ENCODE measurements around the gene SANBR. TPM values are rescaled to one million over a fixed set of nuclear protein-coding genes. Genes with fewer than 3 reads are reported as not detected.

The SANBR gene
- total RNA-seq, 2 donors from 2014 or later = 27.8 to 31.9 TPM

DNA sequence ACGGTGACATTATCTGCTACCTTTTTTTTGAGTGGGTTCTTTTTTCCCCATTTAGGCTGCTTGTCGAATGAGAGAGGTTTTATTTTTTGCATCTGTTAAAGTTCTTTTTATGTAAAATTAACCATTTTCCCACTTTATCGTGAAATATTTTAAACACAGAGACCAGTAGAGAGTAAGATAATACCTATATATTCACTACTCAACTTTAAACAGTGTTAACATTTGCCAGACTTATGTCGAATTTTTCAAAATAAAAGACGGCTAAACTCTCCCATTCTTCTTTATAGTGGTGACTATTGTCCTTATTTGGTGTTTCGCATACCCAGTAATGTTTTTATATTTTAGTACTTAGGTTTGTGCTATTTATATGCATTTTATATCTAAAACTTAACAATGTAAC, 46.9 kb upstream of the SANBR start:
- peak overlapping the region; percentile 26 for H3K27ac Mint-ChIP-seq

DNA sequence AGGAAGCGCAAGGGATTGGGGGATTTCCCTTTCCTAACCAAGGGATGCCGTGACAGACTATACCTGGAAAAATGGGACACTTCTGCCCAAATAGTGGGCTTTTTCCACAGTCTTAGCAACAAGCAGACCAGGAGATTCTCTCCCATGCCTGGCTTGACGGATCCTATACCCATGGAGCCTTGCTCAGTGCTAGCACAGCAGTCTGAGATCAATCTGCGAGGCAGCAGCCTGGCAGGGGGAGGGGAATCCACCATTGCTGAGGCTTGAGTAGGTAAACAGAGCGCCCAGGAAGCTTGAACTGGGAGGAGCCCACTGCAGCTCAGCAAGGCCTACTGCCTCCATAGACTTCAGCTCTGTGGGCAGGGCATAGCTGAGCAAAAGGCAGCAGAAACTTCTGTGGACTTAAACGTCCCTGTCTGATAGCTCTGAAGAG, 44.4 kb upstream of the SANBR start:
- H3K27ac ChIP-seq (ENCODE audit: low read depth, low read length) = no peak overlapping the region
- H3K27ac Mint-ChIP-seq = no peak overlapping the region
- no peak overlapping the region for H3K9ac ChIP-seq (ENCODE audit: extremely low read depth, low read length, poor library complexity, severe bottlenecking)
- H3K9me3 Mint-ChIP-seq = peaks cover 12% of the 10 kb centered on the region
- DNase-seq = no peak
- H3K27me3 Mint-ChIP-seq (ENCODE audit: insufficient read depth) = no peaks in the 10 kb centered on the region
- TF ChIP-seq, protein P1, sequence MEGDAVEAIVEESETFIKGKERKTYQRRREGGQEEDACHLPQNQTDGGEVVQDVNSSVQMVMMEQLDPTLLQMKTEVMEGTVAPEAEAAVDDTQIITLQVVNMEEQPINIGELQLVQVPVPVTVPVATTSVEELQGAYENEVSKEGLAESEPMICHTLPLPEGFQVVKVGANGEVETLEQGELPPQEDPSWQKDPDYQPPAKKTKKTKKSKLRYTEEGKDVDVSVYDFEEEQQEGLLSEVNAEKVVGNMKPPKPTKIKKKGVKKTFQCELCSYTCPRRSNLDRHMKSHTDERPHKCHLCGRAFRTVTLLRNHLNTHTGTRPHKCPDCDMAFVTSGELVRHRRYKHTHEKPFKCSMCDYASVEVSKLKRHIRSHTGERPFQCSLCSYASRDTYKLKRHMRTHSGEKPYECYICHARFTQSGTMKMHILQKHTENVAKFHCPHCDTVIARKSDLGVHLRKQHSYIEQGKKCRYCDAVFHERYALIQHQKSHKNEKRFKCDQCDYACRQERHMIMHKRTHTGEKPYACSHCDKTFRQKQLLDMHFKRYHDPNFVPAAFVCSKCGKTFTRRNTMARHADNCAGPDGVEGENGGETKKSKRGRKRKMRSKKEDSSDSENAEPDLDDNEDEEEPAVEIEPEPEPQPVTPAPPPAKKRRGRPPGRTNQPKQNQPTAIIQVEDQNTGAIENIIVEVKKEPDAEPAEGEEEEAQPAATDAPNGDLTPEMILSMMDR (conservative IDR thresholded peaks at IDR 0.05) = no peak
- peaks cover 3% of the 10 kb centered on the region for H3K4me1 Mint-ChIP-seq
- peaks cover 36% of the 10 kb centered on the region for H3K36me3 Mint-ChIP-seq (ENCODE audit: low read depth)
- H3K36me3 ChIP-seq (ENCODE audit: control insufficient read depth, insufficient read depth, low read length) = peaks cover 28% of the 10 kb centered on the region
- no peaks in the 10 kb centered on the region for H3K4me1 ChIP-seq (ENCODE audit: control insufficient read depth, insufficient read depth, low read length)
- H3K4me3 Mint-ChIP-seq = no peak overlapping the region
- 92 to 95% methylated on average over 6 of the region's 6 CpGs for WGBS, 2 experiments (ENCODE audit: insufficient coverage in 1 of 2, insufficient read length in 1 of 2)
- H3K9me3 ChIP-seq (ENCODE audit: control insufficient read depth, low read length) = peaks cover 9% of the 10 kb centered on the region
- H3K4me3 ChIP-seq (ENCODE audit: low read length) = no peak overlapping the region
- no peaks in the 10 kb centered on the region for H3K27me3 ChIP-seq (ENCODE audit: control insufficient read depth, insufficient read depth, low read length, poor library complexity, severe bottlenecking)

More for the DNA sequence above, 46.9 kb upstream of the SANBR start:
- H3K9me3 Mint-ChIP-seq = peaks cover 12% of the 10 kb centered on the region
- H3K36me3 ChIP-seq (ENCODE audit: control insufficient read depth, insufficient read depth, low read length) = peaks cover 23% of the 10 kb centered on the region
- WGBS, 2 experiments (ENCODE audit: insufficient coverage in 1 of 2, insufficient read length in 1 of 2) = 45% methylated on average over 4 of the region's 6 CpGs; no CpG with 5 or more reads in 1 of the 2 experiments
- peak overlapping the region; percentile 82 for H3K9ac ChIP-seq (ENCODE audit: extremely low read depth, low read length, poor library complexity, severe bottlenecking)
- no peak for DNase-seq
- H3K4me1 Mint-ChIP-seq = peaks cover 3% of the 10 kb centered on the region
- H3K27ac ChIP-seq (ENCODE audit: low read depth, low read length) = no peak overlapping the region
- H3K4me3 ChIP-seq (ENCODE audit: low read length) = peak overlapping the region; percentile 95
- peaks cover 9% of the 10 kb centered on the region for H3K9me3 ChIP-seq (ENCODE audit: control insufficient read depth, low read length)
- peaks cover 31% of the 10 kb centered on the region for H3K36me3 Mint-ChIP-seq (ENCODE audit: low read depth)
- peak overlapping the region; percentile 88 for H3K4me3 Mint-ChIP-seq
- TF ChIP-seq, protein P1 (conservative IDR thresholded peaks at IDR 0.05) = no peak
- H3K27me3 ChIP-seq (ENCODE audit: control insufficient read depth, insufficient read depth, low read length, poor library complexity, severe bottlenecking) = no peaks in the 10 kb centered on the region
- no peaks in the 10 kb centered on the region for H3K4me1 ChIP-seq (ENCODE audit: control insufficient read depth, insufficient read depth, low read length)
- no peaks in the 10 kb centered on the region for H3K27me3 Mint-ChIP-seq (ENCODE audit: insufficient read depth)

DNA sequence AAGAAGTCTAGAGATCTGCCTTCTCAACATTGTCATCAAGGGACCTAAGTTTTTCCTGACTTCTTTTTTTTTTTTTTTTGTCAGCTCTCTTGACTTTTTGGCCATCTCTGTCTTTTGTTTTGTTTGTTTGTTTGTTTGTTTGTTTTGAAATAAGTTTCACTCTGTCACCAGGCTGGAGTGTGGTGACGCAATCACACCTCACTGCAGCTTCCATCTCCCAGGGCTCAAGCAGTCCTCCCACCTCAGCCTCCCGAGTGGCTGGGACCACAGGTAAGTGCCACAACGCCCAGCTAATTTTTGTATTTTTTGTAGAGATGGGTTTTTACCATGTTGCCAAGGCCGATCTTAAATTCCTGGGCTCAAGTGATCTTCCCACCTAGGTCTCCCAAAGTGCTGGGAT, 42.0 kb upstream of the SANBR start:
- no peak overlapping the region for H3K27ac ChIP-seq (ENCODE audit: low read depth, low read length)
- H3K27me3 ChIP-seq (ENCODE audit: control insufficient read depth, insufficient read depth, low read length, poor library complexity, severe bottlenecking) = no peaks in the 10 kb centered on the region
- Mint-ChIP-seq H3K36me3 (ENCODE audit: low read depth) (peaks cover 47% of the 10 kb centered on the region), H3K4me1 (peaks cover 2% of the 10 kb centered on the region), H3K4me3 (no peak overlapping the region), H3K27me3 (ENCODE audit: insufficient read depth) (no peaks in the 10 kb centered on the region), H3K9me3 (peaks cover 12% of the 10 kb centered on the region), H3K27ac (no peak overlapping the region)
- TF ChIP-seq, protein P1 (conservative IDR thresholded peaks at IDR 0.05) = no peak
- peaks cover 9% of the 10 kb centered on the region for H3K9me3 ChIP-seq (ENCODE audit: control insufficient read depth, low read length)
- 78 to 90% methylated on average over 1 to 4 of the region's 4 CpGs for WGBS, 2 experiments (ENCODE audit: insufficient coverage in 1 of 2, insufficient read length in 1 of 2)
- no peak overlapping the region for H3K4me3 ChIP-seq (ENCODE audit: low read length)
- peaks cover 28% of the 10 kb centered on the region for H3K36me3 ChIP-seq (ENCODE audit: control insufficient read depth, insufficient read depth, low read length)
- H3K9ac ChIP-seq (ENCODE audit: extremely low read depth, low read length, poor library complexity, severe bottlenecking) = no peak overlapping the region
- DNase-seq = no peak
- H3K4me1 ChIP-seq (ENCODE audit: control insufficient read depth, insufficient read depth, low read length) = no peaks in the 10 kb centered on the region

All from endodermal cell (in vitro differentiated cells).